CMK (cell line): ENCODE results near the gene UBE2L6.
"Not testable (repeated sequence)": the region's sequence is repeated elsewhere in the genome, so short reads cannot be mapped to it uniquely, and the experiment has no call there.

ENCODE experiments used
- DNase-seq: peaks from one replicate; pipeline ENCODE4 v3.0.0-alpha.2; 2010; ENCODE audit warnings: low read depth

The UBE2L6 gene

GRCh38 chr11:57566905-57567514 lies 462 bp downstream of the UBE2L6 start:
- DNase-seq, result no peak

- DNase-seq, result no peak
These were observed 1.2 kb downstream of the UBE2L6 start for GRCh38 chr11:57566005-57566904.

GRCh38 chr11:57562596-57562995 lies 4.9 kb downstream of the UBE2L6 start:
- DNase-seq, result no peak

GRCh38 chr11:57560146-57560545 lies 7.3 kb downstream of the UBE2L6 start:
- no peak for DNase-seq

- no peak for DNase-seq
These were observed 11.4 kb downstream of the UBE2L6 start for GRCh38 chr11:57556041-57556440.

GRCh38 chr11:57555393-57555792 lies 12.1 kb downstream of the UBE2L6 start:
- no peak for DNase-seq

GRCh38 chr11:57552479-57552878 lies 15.0 kb downstream of the UBE2L6 start:
- DNase-seq, result no peak

- DNase-seq, result no peak
These were observed 15.5 kb downstream of the UBE2L6 start for GRCh38 chr11:57551941-57552340.

- no peak for DNase-seq
These were observed 17.5 kb downstream of the UBE2L6 start for GRCh38 chr11:57549983-57550382.

GRCh38 chr11:57547854-57548377 lies 19.6 kb downstream of the UBE2L6 start:
- no peak for DNase-seq

- DNase-seq, result no peak
These were observed 20.5 kb downstream of the UBE2L6 start for GRCh38 chr11:57546869-57547475.

GRCh38 chr11:57546451-57546850 lies 21.0 kb downstream of the UBE2L6 start:
- no peak for DNase-seq

- no peak for DNase-seq
These were observed 21.6 kb downstream of the UBE2L6 start for GRCh38 chr11:57545883-57546282.

- no peak for DNase-seq
These were observed 22.9 kb downstream of the UBE2L6 start for GRCh38 chr11:57544566-57544965.

GRCh38 chr11:57543593-57543992 lies 23.9 kb downstream of the UBE2L6 start:
- DNase-seq, result no peak

GRCh38 chr11:57542582-57542981 lies 24.9 kb downstream of the UBE2L6 start:
- DNase-seq, result no peak

GRCh38 chr11:57541169-57541568 lies 26.3 kb downstream of the UBE2L6 start:
- no peak for DNase-seq

GRCh38 chr11:57539342-57539741 lies 28.1 kb downstream of the UBE2L6 start:
- no peak for DNase-seq

GRCh38 chr11:57536947-57537619 lies 30.4 kb downstream of the UBE2L6 start, which contains the start of gene SMTNL1:
TSS of gene SMTNL1 (plus strand) at chr11:57537595. CDS start at chr11:57542643, 5,048 bp downstream.
- no peak for DNase-seq

- not testable (repeated sequence) for DNase-seq
These were observed 33.0 kb downstream of the UBE2L6 start for GRCh38 chr11:57534449-57534848.

- peak; percentile 90 for DNase-seq
These were observed 36.6 kb downstream of the UBE2L6 start, which contains the start of gene TIMM10 for GRCh38 chr11:57530596-57531507. TSS of gene TIMM10 (minus strand) at chr11:57530754. CDS start at chr11:57530189, 565 bp downstream.
